Measurements from ENCODE around the gene PRKCQ. TPM values are rescaled to one million over a fixed set of nuclear protein-coding genes. Genes with fewer than 3 reads are reported as not detected.

Gene PRKCQ
- total RNA-seq, 1 donor from 2014 or later = 24.0 TPM

- no peak for DNase-seq (ENCODE audit: low spot score)
- Mint-ChIP-seq H3K36me3 (ENCODE audit: low read depth, unreplicated experiment) (peaks cover 18% of the 10 kb centered on the region), H3K27me3 (ENCODE audit: unreplicated experiment) (no peaks in the 10 kb centered on the region), H3K4me3 (ENCODE audit: unreplicated experiment) (no peak overlapping the region), H3K9me3 (ENCODE audit: unreplicated experiment) (no peaks in the 10 kb centered on the region), H3K27ac (ENCODE audit: unreplicated experiment) (no peak overlapping the region), H3K4me1 (ENCODE audit: unreplicated experiment) (no peaks in the 10 kb centered on the region)
- no peak for TF ChIP-seq CTCF (IDR thresholded peaks at IDR 0.05; ENCODE audit: unreplicated experiment)
Measured at GRCh38 chr10:6431861-6432260, 148.2 kb downstream of the PRKCQ start.

- Mint-ChIP-seq H3K36me3 (ENCODE audit: low read depth, unreplicated experiment) (peaks cover 16% of the 10 kb centered on the region), H3K27ac (ENCODE audit: unreplicated experiment) (no peak overlapping the region), H3K27me3 (ENCODE audit: unreplicated experiment) (no peaks in the 10 kb centered on the region), H3K9me3 (ENCODE audit: unreplicated experiment) (no peaks in the 10 kb centered on the region), H3K4me3 (ENCODE audit: unreplicated experiment) (no peak overlapping the region), H3K4me1 (ENCODE audit: unreplicated experiment) (no peaks in the 10 kb centered on the region)
- no peak for TF ChIP-seq CTCF (IDR thresholded peaks at IDR 0.05; ENCODE audit: unreplicated experiment)
- no peak for DNase-seq (ENCODE audit: low spot score)
Measured at GRCh38 chr10:6431186-6431585, 148.9 kb downstream of the PRKCQ start.

GRCh38 chr10:6430423-6430980 is 149.6 kb downstream of the PRKCQ start:
- no peak for DNase-seq (ENCODE audit: low spot score)
- H3K27ac Mint-ChIP-seq (ENCODE audit: unreplicated experiment) = no peak overlapping the region
- H3K27me3 Mint-ChIP-seq (ENCODE audit: unreplicated experiment) = no peaks in the 10 kb centered on the region
- no peak overlapping the region for H3K4me3 Mint-ChIP-seq (ENCODE audit: unreplicated experiment)
- no peaks in the 10 kb centered on the region for H3K4me1 Mint-ChIP-seq (ENCODE audit: unreplicated experiment)
- no peak for TF ChIP-seq CTCF (IDR thresholded peaks at IDR 0.05; ENCODE audit: unreplicated experiment)
- no peaks in the 10 kb centered on the region for H3K9me3 Mint-ChIP-seq (ENCODE audit: unreplicated experiment)
- peaks cover 22% of the 10 kb centered on the region for H3K36me3 Mint-ChIP-seq (ENCODE audit: low read depth, unreplicated experiment)

GRCh38 chr10:6427357-6427959 is 152.6 kb downstream of the PRKCQ start:
- Mint-ChIP-seq H3K27ac (ENCODE audit: unreplicated experiment) (no peak overlapping the region), H3K4me3 (ENCODE audit: unreplicated experiment) (no peak overlapping the region), H3K9me3 (ENCODE audit: unreplicated experiment) (no peaks in the 10 kb centered on the region), H3K36me3 (ENCODE audit: low read depth, unreplicated experiment) (peaks cover 25% of the 10 kb centered on the region), H3K4me1 (ENCODE audit: unreplicated experiment) (no peaks in the 10 kb centered on the region), H3K27me3 (ENCODE audit: unreplicated experiment) (no peaks in the 10 kb centered on the region)
- DNase-seq (ENCODE audit: low spot score) = no peak
- TF ChIP-seq CTCF (IDR thresholded peaks at IDR 0.05; ENCODE audit: unreplicated experiment) = no peak

GRCh38 chr10:6426317-6426716 is 153.8 kb downstream of the PRKCQ start:
- no peak overlapping the region for H3K27ac Mint-ChIP-seq (ENCODE audit: unreplicated experiment)
- H3K27me3 Mint-ChIP-seq (ENCODE audit: unreplicated experiment) = no peaks in the 10 kb centered on the region
- H3K36me3 Mint-ChIP-seq (ENCODE audit: low read depth, unreplicated experiment) = peaks cover 25% of the 10 kb centered on the region
- no peaks in the 10 kb centered on the region for H3K4me1 Mint-ChIP-seq (ENCODE audit: unreplicated experiment)
- no peak for DNase-seq (ENCODE audit: low spot score)
- H3K4me3 Mint-ChIP-seq (ENCODE audit: unreplicated experiment) = no peak overlapping the region
- no peaks in the 10 kb centered on the region for H3K9me3 Mint-ChIP-seq (ENCODE audit: unreplicated experiment)
- TF ChIP-seq CTCF (IDR thresholded peaks at IDR 0.05; ENCODE audit: unreplicated experiment) = no peak

All from endothelial cell (in vitro differentiated cells).